GM21515 (cell line): ENCODE data around the gene GRID1.

Source experiments
- ATAC-seq: cut with Tn5 transposase; IDR thresholded peaks from one replicate; pipeline ENCODE4 v1.9.1; 2021; ENCODE audit not compliant: unreplicated experiment

The GRID1 gene

DNA sequence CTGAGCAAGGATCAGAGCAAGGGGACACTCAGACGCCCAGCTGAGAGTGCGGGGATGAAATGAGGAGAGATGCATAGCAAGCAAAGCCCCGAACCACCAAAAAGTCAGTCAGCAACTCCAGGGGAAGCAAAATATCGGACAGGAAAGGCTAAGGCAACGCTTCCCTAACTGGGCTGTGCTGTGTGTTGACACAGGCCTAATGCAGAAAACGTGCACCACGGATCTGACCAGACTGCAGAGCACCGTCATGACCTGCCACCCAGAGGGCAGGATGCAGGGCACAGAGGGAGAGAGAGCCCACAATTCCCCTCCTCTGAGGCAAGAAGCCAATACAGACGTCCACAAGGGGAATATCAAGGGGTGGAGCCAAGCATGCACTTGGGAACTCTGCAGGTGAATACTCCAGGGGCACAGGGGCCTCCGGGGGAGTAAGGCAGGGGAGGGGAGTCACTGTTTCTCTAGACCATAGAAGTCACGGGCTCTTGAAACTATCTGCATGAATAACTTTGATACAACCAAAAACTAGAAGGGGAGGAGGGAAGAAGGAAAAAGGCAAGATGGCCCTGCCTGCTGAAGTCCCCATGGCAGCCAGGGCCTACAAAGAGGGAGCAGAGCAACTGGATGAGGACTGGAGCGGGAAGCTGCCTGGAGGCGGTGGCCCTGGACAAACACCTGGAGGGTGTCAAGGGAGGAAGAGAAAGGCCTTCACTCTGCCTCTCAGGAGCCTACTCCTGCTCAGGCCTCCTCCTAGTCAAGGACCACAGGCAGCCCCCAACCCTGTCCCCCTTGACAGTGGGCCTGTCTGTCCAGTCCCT, 26.2 kb downstream of the GRID1 start:
- no peak for ATAC-seq

GRCh38 chr10:86339226-86339865, 27.2 kb downstream of the GRID1 start:
- no peak for ATAC-seq

DNA sequence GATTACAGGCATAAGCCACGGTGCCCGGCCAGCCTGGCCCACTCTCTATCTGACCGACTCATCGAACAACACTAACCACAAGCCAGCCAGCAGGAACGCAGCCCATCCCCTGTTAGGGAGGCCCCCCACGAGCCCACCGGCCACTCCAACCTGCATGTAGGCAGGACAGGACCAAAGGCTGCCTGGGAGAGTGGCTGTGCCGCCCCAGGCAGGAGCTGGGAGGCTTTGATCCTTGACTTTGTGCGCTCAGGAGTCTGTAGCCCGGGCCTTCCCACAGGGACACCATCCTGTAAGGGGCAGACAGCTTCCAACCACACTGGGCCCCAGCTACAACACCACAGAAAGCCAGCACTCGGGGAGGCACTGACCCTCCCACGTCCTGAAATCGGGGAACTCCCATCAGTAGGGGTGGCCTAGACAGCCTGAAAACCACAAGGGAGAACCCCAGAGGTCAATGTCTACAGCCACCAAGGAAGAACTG, 29.4 kb downstream of the GRID1 start:
- no peak for ATAC-seq

DNA sequence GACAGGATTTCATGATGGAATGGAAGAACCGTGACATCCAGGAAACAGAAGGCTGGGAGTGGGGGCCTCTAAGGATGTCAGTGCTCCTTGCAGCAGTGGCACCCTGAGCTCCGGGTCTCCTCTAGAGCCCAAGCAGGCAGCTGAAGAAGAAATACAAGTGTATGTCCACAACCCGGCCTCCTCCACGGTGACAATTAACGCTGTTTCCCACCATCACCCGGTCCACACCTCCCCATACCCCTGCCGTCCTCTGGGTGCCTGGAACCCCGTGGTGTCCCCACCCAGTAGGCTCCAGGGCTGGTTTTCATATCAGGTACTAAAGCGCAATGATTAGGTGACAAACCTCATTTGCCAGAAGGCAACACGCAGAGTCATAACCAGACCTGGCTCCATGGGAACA, 30.3 kb downstream of the GRID1 start:
- ATAC-seq = no peak

DNA sequence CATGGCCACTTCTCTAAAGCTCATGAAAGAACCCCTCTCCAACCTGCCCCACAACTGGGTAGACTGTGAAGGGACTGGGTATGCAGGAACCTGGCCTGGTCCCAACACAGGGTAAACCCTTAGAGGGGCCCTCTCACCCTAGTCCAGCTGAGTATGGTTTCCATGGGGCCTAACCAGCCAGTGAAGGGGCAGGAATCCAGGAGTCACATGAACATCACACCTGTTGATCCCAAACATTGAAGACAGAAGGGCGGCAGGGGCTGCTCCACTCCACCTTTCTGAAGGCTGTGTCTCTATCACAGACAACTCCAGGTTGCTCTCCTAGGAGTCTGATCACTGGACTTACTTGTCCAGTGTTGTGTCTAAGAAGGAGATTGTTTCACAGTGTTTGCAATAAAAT, 30.8 kb downstream of the GRID1 start:
- no peak for ATAC-seq

DNA sequence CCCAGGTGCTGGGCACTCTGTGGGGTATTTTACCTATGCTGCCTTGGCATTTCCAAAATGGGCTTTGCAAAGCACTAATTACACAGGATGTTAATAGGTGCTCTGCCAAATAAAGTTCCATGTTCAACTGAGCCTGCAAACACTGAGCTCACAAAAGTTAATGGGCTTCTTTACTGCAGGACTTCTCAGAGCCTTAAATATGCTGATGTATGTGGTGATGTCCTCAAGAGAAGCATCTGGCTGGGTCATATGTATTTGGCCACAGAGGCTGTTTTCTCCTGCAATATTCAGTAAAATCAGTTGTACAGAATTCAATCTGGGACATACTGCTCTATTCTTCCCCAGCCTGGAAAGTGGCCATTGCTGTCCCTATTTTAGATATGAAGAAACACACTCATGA, 31.3 kb downstream of the GRID1 start:
- ATAC-seq = no peak

GRCh38 chr10:86334488-86335085, 32.0 kb downstream of the GRID1 start:
- no peak for ATAC-seq

GRCh38 chr10:86333826-86334487, 32.6 kb downstream of the GRID1 start:
- no peak for ATAC-seq

- ATAC-seq = no peak
Observed at GRCh38 chr10:86331861-86332260, 34.7 kb downstream of the GRID1 start.

- ATAC-seq = no peak
Observed at GRCh38 chr10:86330778-86331763, 35.5 kb downstream of the GRID1 start.

GRCh38 chr10:86329896-86330680, 36.5 kb downstream of the GRID1 start:
- no peak for ATAC-seq

DNA sequence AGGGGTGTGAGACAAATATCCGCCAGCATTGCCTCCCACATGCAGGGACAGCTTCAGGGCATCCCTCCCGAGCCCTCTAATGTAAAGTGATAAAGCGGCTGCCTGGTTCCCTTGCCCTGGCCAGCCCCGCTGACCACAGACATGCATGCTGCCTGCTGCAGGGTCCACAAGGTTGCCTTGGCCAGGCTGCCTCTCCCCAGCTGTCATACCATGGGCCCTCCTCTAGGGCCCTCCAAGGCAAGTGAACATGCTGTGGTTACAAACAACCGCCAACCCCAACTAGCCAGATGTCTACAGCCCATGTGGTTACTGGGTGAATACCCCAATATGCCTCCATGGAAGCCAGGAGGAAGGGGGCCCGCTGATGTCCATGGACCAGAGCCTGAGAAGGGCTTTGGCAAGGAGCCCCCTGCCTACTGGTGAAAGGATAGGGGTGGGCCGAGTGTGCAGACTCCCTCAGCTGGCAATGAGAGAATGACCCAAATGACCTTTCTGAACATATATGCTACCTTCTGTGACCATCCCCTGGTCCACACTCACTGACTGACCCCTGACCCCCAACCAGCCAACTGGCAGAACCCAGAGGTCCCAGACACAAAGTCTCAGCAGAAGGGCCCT, 37.4 kb downstream of the GRID1 start:
- no peak for ATAC-seq

GRCh38 chr10:86327954-86328725, 38.5 kb downstream of the GRID1 start:
- no peak for ATAC-seq

GRCh38 chr10:86325158-86325557, 41.4 kb downstream of the GRID1 start:
- no peak for ATAC-seq

DNA sequence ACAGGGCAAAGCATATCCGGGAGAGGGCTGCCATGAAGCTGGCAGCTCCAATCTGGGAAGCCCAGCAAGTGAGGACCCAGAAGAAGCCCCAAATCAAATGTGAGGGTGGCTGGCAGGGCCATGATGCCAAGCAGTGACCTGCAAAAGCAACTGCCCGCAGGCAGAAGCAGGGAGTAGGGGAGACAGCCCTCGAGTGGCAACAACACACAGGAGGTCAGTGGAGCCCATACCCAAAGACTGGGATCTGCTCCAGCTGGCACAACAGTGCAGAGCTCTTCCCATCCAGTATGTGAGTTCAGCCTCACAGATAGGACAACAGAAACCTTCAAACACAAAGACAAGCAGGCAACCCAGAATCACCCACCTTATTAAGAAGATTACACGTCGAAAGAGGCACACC, 45.0 kb downstream of the GRID1 start:
- ATAC-seq = no peak

DNA sequence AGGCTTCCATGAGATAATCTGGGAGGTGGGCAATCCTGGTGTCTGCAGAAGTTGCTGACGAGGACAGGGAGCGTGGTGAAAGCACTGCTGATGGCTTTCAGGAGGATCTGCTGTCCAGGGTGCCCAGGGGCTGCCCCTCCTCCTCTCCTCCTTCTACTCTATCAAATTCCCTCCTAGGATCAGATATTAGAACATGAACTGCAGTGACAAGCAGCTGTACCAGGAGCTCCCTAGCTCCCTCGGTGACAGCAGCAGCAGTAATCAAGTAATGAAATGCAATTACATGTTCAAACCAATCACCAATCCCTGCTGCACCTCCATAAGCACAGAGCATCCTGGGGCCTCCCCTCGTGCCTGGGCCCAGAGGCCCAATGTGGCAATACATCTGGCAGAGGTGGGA, 46.9 kb downstream of the GRID1 start:
- no peak for ATAC-seq

GRCh38 chr10:86317949-86318725, 48.5 kb downstream of the GRID1 start:
- no peak for ATAC-seq

GRCh38 chr10:86316990-86317389, 49.6 kb downstream of the GRID1 start:
- ATAC-seq = no peak
